ENCODE measurements around the gene TPCN2.

Gene TPCN2

GRCh38 chr11:69163842-69164241 is 115.1 kb downstream of the TPCN2 start:
- no peaks in the 10 kb centered on the region for H3K4me1 ChIP-seq
- no peaks in the 10 kb centered on the region for H3K27me3 ChIP-seq (ENCODE audit: control insufficient read depth, insufficient read depth, low read length)
- H3K4me3 ChIP-seq (ENCODE audit: low read depth, low read length) = no peak overlapping the region
- no peak overlapping the region for H3K27ac ChIP-seq
- H3K36me3 ChIP-seq (ENCODE audit: control insufficient read depth, insufficient read depth, low read length) = no peaks in the 10 kb centered on the region
- H3K4me2 ChIP-seq (ENCODE audit: low read length) = no peak overlapping the region
- H3K9ac ChIP-seq = no peak overlapping the region
- no peak for TF ChIP-seq CTCF (IDR thresholded peaks at IDR 0.05)
- H3K79me2 ChIP-seq = no peaks in the 10 kb centered on the region
- no peak overlapping the region for H2AFZ ChIP-seq
- H3K9me3 ChIP-seq (ENCODE audit: control insufficient read depth, low read length) = no peaks in the 10 kb centered on the region

GRCh38 chr11:69164824-69165223 is 116.1 kb downstream of the TPCN2 start:
- no peak for TF ChIP-seq CTCF (IDR thresholded peaks at IDR 0.05)
- Histone ChIP-seq H3K4me3 (ENCODE audit: low read depth, low read length) (no peak overlapping the region), H3K9me3 (ENCODE audit: control insufficient read depth, low read length) (no peaks in the 10 kb centered on the region), H3K27me3 (ENCODE audit: control insufficient read depth, insufficient read depth, low read length) (no peaks in the 10 kb centered on the region), H3K27ac (no peak overlapping the region), H3K79me2 (no peaks in the 10 kb centered on the region), H2AFZ (no peak overlapping the region), H3K9ac (no peak overlapping the region), H3K36me3 (ENCODE audit: control insufficient read depth, insufficient read depth, low read length) (no peaks in the 10 kb centered on the region), H3K4me1 (no peaks in the 10 kb centered on the region), H3K4me2 (ENCODE audit: low read length) (no peak overlapping the region)

- Histone ChIP-seq H3K4me1 (no peaks in the 10 kb centered on the region), H2AFZ (no peak overlapping the region), H3K4me2 (ENCODE audit: low read length) (no peak overlapping the region), H3K9me3 (ENCODE audit: control insufficient read depth, low read length) (no peaks in the 10 kb centered on the region), H3K27me3 (ENCODE audit: control insufficient read depth, insufficient read depth, low read length) (no peaks in the 10 kb centered on the region), H3K4me3 (ENCODE audit: low read depth, low read length) (no peak overlapping the region), H3K36me3 (ENCODE audit: control insufficient read depth, insufficient read depth, low read length) (no peaks in the 10 kb centered on the region), H3K9ac (no peak overlapping the region), H3K27ac (no peak overlapping the region), H3K79me2 (no peaks in the 10 kb centered on the region)
- no peak for TF ChIP-seq CTCF (IDR thresholded peaks at IDR 0.05)
Observed at GRCh38 chr11:69165775-69166174, 117.0 kb downstream of the TPCN2 start.

GRCh38 chr11:69166218-69167115 is 117.7 kb downstream of the TPCN2 start:
- Histone ChIP-seq H3K9ac (no peak overlapping the region), H3K79me2 (no peaks in the 10 kb centered on the region), H3K9me3 (ENCODE audit: control insufficient read depth, low read length) (no peaks in the 10 kb centered on the region), H3K27me3 (ENCODE audit: control insufficient read depth, insufficient read depth, low read length) (no peaks in the 10 kb centered on the region), H3K4me1 (no peaks in the 10 kb centered on the region), H3K4me2 (ENCODE audit: low read length) (no peak overlapping the region), H3K36me3 (ENCODE audit: control insufficient read depth, insufficient read depth, low read length) (no peaks in the 10 kb centered on the region), H2AFZ (no peak overlapping the region), H3K27ac (no peak overlapping the region), H3K4me3 (ENCODE audit: low read depth, low read length) (no peak overlapping the region)
- no peak for TF ChIP-seq CTCF (IDR thresholded peaks at IDR 0.05)
